Osteocyte (in vitro differentiated cells): ENCODE results near the gene PPP2R3C. TPM values are rescaled to one million over a fixed set of nuclear protein-coding genes. Genes with fewer than 3 reads are reported as not detected.
"Not testable (repeated sequence)": the region's sequence is repeated elsewhere in the genome, so short reads cannot be mapped to it uniquely, and the experiment has no call there.

Experiments used
- DNase-seq: peaks from one replicate; pipeline ENCODE4 v3.0.0; 2021; ENCODE audit warnings: mixed read lengths; ENCODE audit not compliant: unreplicated experiment; ENCODE audit errors: extremely low spot score
- H3K27ac Mint-ChIP-seq: one replicate; pipeline ENCODE4 v1.8.0; 2021; ENCODE audit warnings: mild to moderate bottlenecking, mixed read lengths; ENCODE audit not compliant: unreplicated experiment
- H3K27me3 Mint-ChIP-seq: one replicate; pipeline ENCODE4 v1.8.0; 2021; ENCODE audit warnings: mixed read lengths; ENCODE audit not compliant: unreplicated experiment
- H3K36me3 Mint-ChIP-seq: one replicate; pipeline ENCODE4 v1.8.0; 2021; ENCODE audit warnings: mixed read lengths; ENCODE audit not compliant: unreplicated experiment
- H3K4me1 Mint-ChIP-seq: one replicate; pipeline ENCODE4 v1.8.0; 2021; ENCODE audit warnings: mixed read lengths; ENCODE audit not compliant: unreplicated experiment
- H3K4me3 Mint-ChIP-seq: one replicate; pipeline ENCODE4 v1.8.0; 2021; ENCODE audit warnings: mild to moderate bottlenecking, moderate library complexity, mixed read lengths; ENCODE audit not compliant: unreplicated experiment
- H3K9me3 Mint-ChIP-seq: one replicate; pipeline ENCODE4 v1.8.0; 2021; ENCODE audit warnings: mixed read lengths; ENCODE audit not compliant: unreplicated experiment
- total RNA-seq: library from RNA; stranded (reverse); gene quantifications from 2 replicates; pipeline ENCODE4 v1.2.1, GENCODE V29; 2021
- TF ChIP-seq, protein P1 (sequence below): fragments of 200-600 bp; sonication (generic); IDR thresholded peaks from 2 replicates; pipeline ENCODE4 v1.5.0; 2021; ENCODE audit warnings: antibody characterized with exemption, mild to moderate bottlenecking, moderate library complexity

The PPP2R3C gene
- total RNA-seq, 1 donor from 2014 or later = 33.1 TPM

- H3K27ac Mint-ChIP-seq = peak overlapping the region; percentile 63
- H3K9me3 Mint-ChIP-seq = no peaks in the 10 kb centered on the region
- peaks cover 13% of the 10 kb centered on the region for H3K36me3 Mint-ChIP-seq
- H3K4me3 Mint-ChIP-seq = peak overlapping the region; percentile 16
- no peaks in the 10 kb centered on the region for H3K27me3 Mint-ChIP-seq
- TF ChIP-seq, protein P1, sequence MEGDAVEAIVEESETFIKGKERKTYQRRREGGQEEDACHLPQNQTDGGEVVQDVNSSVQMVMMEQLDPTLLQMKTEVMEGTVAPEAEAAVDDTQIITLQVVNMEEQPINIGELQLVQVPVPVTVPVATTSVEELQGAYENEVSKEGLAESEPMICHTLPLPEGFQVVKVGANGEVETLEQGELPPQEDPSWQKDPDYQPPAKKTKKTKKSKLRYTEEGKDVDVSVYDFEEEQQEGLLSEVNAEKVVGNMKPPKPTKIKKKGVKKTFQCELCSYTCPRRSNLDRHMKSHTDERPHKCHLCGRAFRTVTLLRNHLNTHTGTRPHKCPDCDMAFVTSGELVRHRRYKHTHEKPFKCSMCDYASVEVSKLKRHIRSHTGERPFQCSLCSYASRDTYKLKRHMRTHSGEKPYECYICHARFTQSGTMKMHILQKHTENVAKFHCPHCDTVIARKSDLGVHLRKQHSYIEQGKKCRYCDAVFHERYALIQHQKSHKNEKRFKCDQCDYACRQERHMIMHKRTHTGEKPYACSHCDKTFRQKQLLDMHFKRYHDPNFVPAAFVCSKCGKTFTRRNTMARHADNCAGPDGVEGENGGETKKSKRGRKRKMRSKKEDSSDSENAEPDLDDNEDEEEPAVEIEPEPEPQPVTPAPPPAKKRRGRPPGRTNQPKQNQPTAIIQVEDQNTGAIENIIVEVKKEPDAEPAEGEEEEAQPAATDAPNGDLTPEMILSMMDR = no peak
- peaks cover 31% of the 10 kb centered on the region for H3K4me1 Mint-ChIP-seq
- no peak for DNase-seq
These were observed 38.1 kb upstream of the PPP2R3C start for GRCh38 chr14:35159742-35160409.

- Mint-ChIP-seq H3K9me3 (no peaks in the 10 kb centered on the region), H3K36me3 (peaks cover 10% of the 10 kb centered on the region), H3K4me3 (no peak overlapping the region), H3K27me3 (no peaks in the 10 kb centered on the region), H3K27ac (no peak overlapping the region), H3K4me1 (peaks cover 31% of the 10 kb centered on the region)
- no peak for DNase-seq
- TF ChIP-seq, protein P1 = no peak
These were observed 37.3 kb upstream of the PPP2R3C start for GRCh38 chr14:35158951-35159653.

DNA sequence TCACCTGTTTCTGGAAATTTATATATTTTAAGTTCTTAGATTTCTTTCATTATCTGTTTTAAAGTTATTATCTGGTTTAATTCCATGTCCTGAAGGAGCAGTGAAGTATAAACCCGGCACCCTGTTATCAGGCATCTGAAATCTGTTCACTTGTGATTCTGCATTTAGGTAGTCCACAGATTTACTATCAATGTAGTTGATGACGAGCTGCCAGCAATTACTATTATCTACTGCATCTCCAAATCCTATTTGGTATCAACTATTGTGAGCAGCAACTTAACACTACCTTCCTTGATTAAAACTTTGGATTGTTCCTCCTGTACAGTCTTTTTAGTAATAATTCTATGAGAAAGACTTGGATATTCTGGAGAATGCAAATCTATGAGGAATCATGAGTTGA lies 36.7 kb upstream of the PPP2R3C start:
- TF ChIP-seq, protein P1 = no peak
- no peaks in the 10 kb centered on the region for H3K9me3 Mint-ChIP-seq
- H3K27me3 Mint-ChIP-seq = no peaks in the 10 kb centered on the region
- H3K36me3 Mint-ChIP-seq = peaks cover 9% of the 10 kb centered on the region
- H3K4me1 Mint-ChIP-seq = peaks cover 31% of the 10 kb centered on the region
- H3K4me3 Mint-ChIP-seq = no peak overlapping the region
- DNase-seq = no peak
- no peak overlapping the region for H3K27ac Mint-ChIP-seq

GRCh38 chr14:35155962-35156361 lies 34.2 kb upstream of the PPP2R3C start:
- DNase-seq = no peak
- H3K27ac Mint-ChIP-seq = peak overlapping the region; percentile 77
- peak overlapping the region; percentile 12 for H3K4me3 Mint-ChIP-seq
- no peaks in the 10 kb centered on the region for H3K9me3 Mint-ChIP-seq
- H3K4me1 Mint-ChIP-seq = peaks cover 31% of the 10 kb centered on the region
- peaks cover 14% of the 10 kb centered on the region for H3K36me3 Mint-ChIP-seq
- TF ChIP-seq, protein P1 = no peak
- H3K27me3 Mint-ChIP-seq = no peaks in the 10 kb centered on the region

- peaks cover 21% of the 10 kb centered on the region for H3K36me3 Mint-ChIP-seq
- DNase-seq = no peak
- TF ChIP-seq, protein P1 = no peak
- peaks cover 17% of the 10 kb centered on the region for H3K4me1 Mint-ChIP-seq
- H3K27ac Mint-ChIP-seq = no peak overlapping the region
- no peaks in the 10 kb centered on the region for H3K9me3 Mint-ChIP-seq
- H3K4me3 Mint-ChIP-seq = no peak overlapping the region
- no peaks in the 10 kb centered on the region for H3K27me3 Mint-ChIP-seq
These were observed 32.2 kb upstream of the PPP2R3C start for GRCh38 chr14:35154016-35154415.

DNA sequence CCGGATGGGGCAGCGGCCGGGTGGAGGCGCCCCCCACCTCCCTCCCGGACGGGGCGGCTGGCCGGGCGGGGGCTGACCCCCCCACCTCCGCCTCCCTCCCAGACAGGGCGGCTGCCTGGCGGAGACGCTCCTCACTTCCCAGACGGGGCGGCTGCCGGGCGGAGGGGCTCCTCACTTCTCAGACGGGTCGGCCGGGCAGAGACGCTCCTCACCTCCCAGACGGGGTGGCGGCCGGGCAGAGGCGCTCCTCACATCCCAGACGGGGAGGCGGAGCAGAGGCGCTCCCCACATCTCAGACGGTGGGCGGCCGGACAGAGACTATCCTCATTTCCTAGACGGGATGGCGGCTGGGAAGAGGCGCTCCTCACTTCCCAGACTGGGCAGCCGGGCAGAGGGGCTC lies 30.7 kb upstream of the PPP2R3C start:
- not testable (repeated sequence) for H3K27ac Mint-ChIP-seq, DNase-seq, H3K9me3 Mint-ChIP-seq, H3K4me3 Mint-ChIP-seq, H3K27me3 Mint-ChIP-seq
- Mint-ChIP-seq H3K4me1 (peaks cover 13% of the 10 kb centered on the region), H3K36me3 (peaks cover 22% of the 10 kb centered on the region)
